Uterus (tissue), 4 donors: ENCODE measurements around the gene CFTR. TPM values are rescaled to one million over a fixed set of nuclear protein-coding genes. Genes with fewer than 3 reads are reported as not detected.

Experiments
- DNase-seq, 2 donors: peaks; one replicate each; pipeline ENCODE4 v3.0.0-alpha.2; 2019 to 2020
- H3K27ac ChIP-seq, 2 donors: fragments of 200-600 bp; sonication (generic); 1 replicate in 1 of 2; 2 replicates in 1 of 2; pipeline ENCODE4 v1.5.1; 2016 to 2018
- H3K27me3 ChIP-seq, 2 donors: fragments of 200-600 bp; sonication (generic); one replicate each; pipeline ENCODE4 v1.5.1; 2018 to 2019; ENCODE audit warnings: control low read depth in 1 of 2
- H3K36me3 ChIP-seq, 2 donors: fragments of 200-600 bp; sonication (generic); one replicate each; pipeline ENCODE4 v1.5.1; 2019; ENCODE audit warnings: control low read depth in 1 of 2
- H3K4me1 ChIP-seq, 2 donors: fragments of 200-600 bp; sonication (generic); one replicate each; pipeline ENCODE4 v1.5.1; 2018 to 2019; ENCODE audit warnings: control low read depth in 1 of 2
- H3K4me3 ChIP-seq, 2 donors: fragments of 200-600 bp; sonication (generic); 1 replicate in 1 of 2; 2 replicates in 1 of 2; pipeline ENCODE4 v1.5.1; 2018 to 2019; ENCODE audit warnings: mild to moderate bottlenecking in 1 of 2
- H3K9me3 ChIP-seq, 2 donors: fragments of 200-600 bp; sonication (generic); one replicate each; pipeline ENCODE4 v1.5.1; 2019; ENCODE audit warnings: control low read depth in 1 of 2
- POLR2A ChIP-seq, 2 donors: fragments of 450-650 bp; IDR thresholded peaks; one replicate each; pipeline ENCODE4 v1.6.1; 2016; ENCODE audit warnings: antibody characterized with exemption in 2 of 2, mild to moderate bottlenecking in 1 of 2, moderate library complexity in 1 of 2
- intact Hi-C: fragments of 100-400 bp; cut with DNase I; formaldehyde crosslinking; loops from one replicate; pipeline ENCODE4 v1.15.1; 2023; ENCODE audit warnings: low total_unique reads
- total RNA-seq, 4 donors: library from RNA; depleted of rRNA in 3 of 4; stranded (reverse); fragments of >200 nt in 3 of 4; gene quantifications; one replicate each; pipeline versions ENCODE4 v1.1.0 to v1.2.4, GENCODE V29; 2014 to 2023
- TF ChIP-seq, protein P1 (sequence below), 4 experiments: fragments of 200-600 bp in 2 of 4; fragments of 450-650 bp in 2 of 4; sonication (generic) in 2 of 4; IDR thresholded peaks; one replicate each; pipeline ENCODE4 v1.5.1; 2016 to 2019; ENCODE audit warnings: antibody characterized with exemption in 4 of 4, mild to moderate bottlenecking in 2 of 4, moderate library complexity in 1 of 4
- donor health status: DM: yes; HTN: yes; CAD: no.

Gene CFTR
- total RNA-seq, 4 donors from 2014 or later: under 0.01 to 11.6 (median under 0.01) TPM; not detected in 1

GRCh38 chr7:117631652-117632051, 151.8 kb downstream of the CFTR start:
- intact Hi-C loops: no loop called here
- Histone ChIP-seq H3K27ac (no peak overlapping the region), H3K36me3 (no peaks in the 10 kb centered on the region), H3K4me1 (no peaks in the 10 kb centered on the region), H3K27me3 (no peaks in the 10 kb centered on the region), H3K9me3 (no peaks in the 10 kb centered on the region), H3K4me3 (no peak overlapping the region)
- DNase-seq: no peak
- TF ChIP-seq, protein P1, sequence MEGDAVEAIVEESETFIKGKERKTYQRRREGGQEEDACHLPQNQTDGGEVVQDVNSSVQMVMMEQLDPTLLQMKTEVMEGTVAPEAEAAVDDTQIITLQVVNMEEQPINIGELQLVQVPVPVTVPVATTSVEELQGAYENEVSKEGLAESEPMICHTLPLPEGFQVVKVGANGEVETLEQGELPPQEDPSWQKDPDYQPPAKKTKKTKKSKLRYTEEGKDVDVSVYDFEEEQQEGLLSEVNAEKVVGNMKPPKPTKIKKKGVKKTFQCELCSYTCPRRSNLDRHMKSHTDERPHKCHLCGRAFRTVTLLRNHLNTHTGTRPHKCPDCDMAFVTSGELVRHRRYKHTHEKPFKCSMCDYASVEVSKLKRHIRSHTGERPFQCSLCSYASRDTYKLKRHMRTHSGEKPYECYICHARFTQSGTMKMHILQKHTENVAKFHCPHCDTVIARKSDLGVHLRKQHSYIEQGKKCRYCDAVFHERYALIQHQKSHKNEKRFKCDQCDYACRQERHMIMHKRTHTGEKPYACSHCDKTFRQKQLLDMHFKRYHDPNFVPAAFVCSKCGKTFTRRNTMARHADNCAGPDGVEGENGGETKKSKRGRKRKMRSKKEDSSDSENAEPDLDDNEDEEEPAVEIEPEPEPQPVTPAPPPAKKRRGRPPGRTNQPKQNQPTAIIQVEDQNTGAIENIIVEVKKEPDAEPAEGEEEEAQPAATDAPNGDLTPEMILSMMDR (IDR thresholded peaks at IDR 0.05): no peak
- TF ChIP-seq POLR2A (IDR thresholded peaks at IDR 0.05): no peak

DNA sequence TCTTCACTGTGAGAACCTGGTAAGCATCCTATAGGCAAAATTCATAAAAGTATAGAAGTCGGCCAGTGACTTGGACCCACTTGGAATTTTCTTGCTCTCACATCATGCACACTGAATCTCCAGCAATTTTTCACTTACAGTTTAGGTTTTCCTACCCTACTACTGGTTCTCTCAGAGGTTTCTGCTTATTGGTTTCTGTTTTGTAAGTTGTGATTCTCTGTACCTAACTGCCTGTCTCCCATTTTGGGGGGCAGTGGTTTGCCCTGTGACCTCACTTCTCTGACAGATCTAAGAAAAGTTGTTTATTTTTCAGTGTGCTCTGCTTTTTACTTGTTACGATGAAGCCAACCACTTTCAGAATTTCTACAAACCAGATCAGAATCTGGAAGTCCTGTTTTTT, 158.1 kb downstream of the CFTR start:
- Histone ChIP-seq H3K4me1 (no peaks in the 10 kb centered on the region), H3K36me3 (no peaks in the 10 kb centered on the region), H3K9me3 (no peaks in the 10 kb centered on the region), H3K27me3 (no peaks in the 10 kb centered on the region), H3K4me3 (no peak overlapping the region), H3K27ac (no peak overlapping the region)
- intact Hi-C loops: no loop called here
- no peak for DNase-seq
- TF ChIP-seq POLR2A (IDR thresholded peaks at IDR 0.05): no peak
- TF ChIP-seq, protein P1 (IDR thresholded peaks at IDR 0.05): no peak

DNA sequence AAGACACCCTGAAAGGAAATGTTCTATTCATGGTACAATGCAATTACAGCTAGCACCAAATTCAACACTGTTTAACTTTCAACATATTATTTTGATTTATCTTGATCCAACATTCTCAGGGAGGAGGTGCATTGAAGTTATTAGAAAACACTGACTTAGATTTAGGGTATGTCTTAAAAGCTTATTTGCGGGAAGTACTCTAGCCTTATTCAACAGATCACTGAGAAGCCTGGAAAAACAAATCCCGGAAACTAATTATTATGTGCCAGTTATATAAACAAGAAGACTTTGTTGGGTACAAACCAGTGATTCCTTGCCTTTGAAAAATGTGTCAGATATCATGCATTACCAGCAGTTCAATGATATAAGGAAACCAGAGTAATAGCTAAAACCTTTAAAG, 160.1 kb downstream of the CFTR start:
- no peaks in the 10 kb centered on the region for H3K36me3 ChIP-seq
- intact Hi-C loops: no loop called here
- H3K27me3 ChIP-seq: no peaks in the 10 kb centered on the region
- no peaks in the 10 kb centered on the region for H3K9me3 ChIP-seq
- no peaks in the 10 kb centered on the region for H3K4me1 ChIP-seq
- no peak overlapping the region for H3K4me3 ChIP-seq
- H3K27ac ChIP-seq: no peak overlapping the region
- TF ChIP-seq, protein P1 (IDR thresholded peaks at IDR 0.05): no peak
- TF ChIP-seq POLR2A (IDR thresholded peaks at IDR 0.05): no peak
- DNase-seq: no peak

- no peaks in the 10 kb centered on the region for H3K9me3 ChIP-seq
- intact Hi-C loops: no loop called here
- TF ChIP-seq POLR2A (IDR thresholded peaks at IDR 0.05): no peak
- TF ChIP-seq, protein P1 (IDR thresholded peaks at IDR 0.05): no peak
- H3K4me1 ChIP-seq: no peaks in the 10 kb centered on the region
- no peak for DNase-seq
- H3K36me3 ChIP-seq: no peaks in the 10 kb centered on the region
- H3K27me3 ChIP-seq: no peaks in the 10 kb centered on the region
- no peak overlapping the region for H3K4me3 ChIP-seq
- no peak overlapping the region for H3K27ac ChIP-seq
These were observed 160.6 kb downstream of the CFTR start for GRCh38 chr7:117640465-117640864.

DNA sequence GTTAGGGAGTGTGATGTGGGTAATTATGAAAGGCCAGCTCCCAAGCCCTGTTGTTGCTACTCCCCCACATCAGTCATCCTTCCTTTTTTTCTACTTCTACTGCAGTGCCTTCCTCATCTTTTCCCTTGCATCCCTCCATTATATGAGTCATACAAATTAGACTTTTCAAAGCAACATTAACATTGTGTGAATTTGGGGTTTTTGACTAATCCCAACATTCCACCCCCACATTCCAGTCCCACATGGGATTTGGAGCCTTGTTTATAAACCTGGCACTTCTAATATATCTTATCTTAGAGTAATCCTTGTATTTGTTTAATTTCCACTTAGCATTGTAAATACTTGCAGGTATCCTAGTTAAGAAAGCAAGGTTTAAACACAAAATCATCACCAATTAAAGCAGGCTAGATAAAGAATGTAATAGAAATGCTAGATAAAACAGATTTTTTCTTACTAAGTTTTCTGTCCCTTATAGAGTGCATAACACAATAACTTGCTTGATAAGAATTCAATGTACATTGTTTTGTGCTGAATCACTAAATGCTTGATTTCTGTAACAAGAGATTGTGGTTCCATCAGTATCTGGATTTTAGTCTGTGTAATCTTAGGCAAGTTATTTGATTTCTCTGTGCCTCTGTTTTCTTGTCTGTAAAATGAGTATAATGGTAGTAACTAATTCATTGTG, 165.8 kb downstream of the CFTR start:
- H3K27ac ChIP-seq: no peak overlapping the region
- intact Hi-C loops: no loop called here

More for the DNA sequence above, 165.8 kb downstream of the CFTR start:
- no peaks in the 10 kb centered on the region for H3K27me3 ChIP-seq
- DNase-seq: no peak
- H3K4me3 ChIP-seq: no peak overlapping the region
- no peak for TF ChIP-seq POLR2A (IDR thresholded peaks at IDR 0.05)
- TF ChIP-seq, protein P1 (IDR thresholded peaks at IDR 0.05): no peak
- H3K9me3 ChIP-seq: no peaks in the 10 kb centered on the region
- no peaks in the 10 kb centered on the region for H3K36me3 ChIP-seq
- H3K4me1 ChIP-seq: no peaks in the 10 kb centered on the region
